Stimulated activated CD4-positive, alpha-beta T cell treated with anti-CD3 and anti-CD28 coated beads, TNF-alpha, amount 100 ng/mL, for 4 hours (primary cell): ENCODE data around the gene CEP85L.

Source experiments
- DNase-seq, 3 experiments: peaks; one replicate each; pipeline ENCODE4 v3.0.0-alpha.2; 2020; ENCODE audit warnings: low read depth in 3 of 3

CEP85L gene

DNA sequence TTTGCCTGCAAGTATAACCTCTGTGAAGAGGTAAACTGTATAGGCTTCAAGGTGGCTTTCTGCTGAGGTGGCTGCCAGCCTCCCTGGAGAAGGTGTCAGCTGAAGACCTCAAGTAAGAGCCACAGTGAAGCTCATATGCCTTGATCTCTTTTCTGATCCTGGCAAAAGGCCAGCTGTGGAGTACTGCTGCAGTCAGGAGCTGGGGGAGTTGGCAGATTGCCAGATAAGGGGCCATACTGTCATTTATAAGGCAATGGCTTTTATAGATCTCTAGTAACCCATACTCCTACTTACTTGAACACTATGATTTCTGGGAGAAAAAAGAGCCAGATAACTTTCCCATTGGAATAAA, 8.8 kb upstream of the CEP85L start:
- peak in 2 of 3 experiments; percentile 16 to 28 for DNase-seq

DNA sequence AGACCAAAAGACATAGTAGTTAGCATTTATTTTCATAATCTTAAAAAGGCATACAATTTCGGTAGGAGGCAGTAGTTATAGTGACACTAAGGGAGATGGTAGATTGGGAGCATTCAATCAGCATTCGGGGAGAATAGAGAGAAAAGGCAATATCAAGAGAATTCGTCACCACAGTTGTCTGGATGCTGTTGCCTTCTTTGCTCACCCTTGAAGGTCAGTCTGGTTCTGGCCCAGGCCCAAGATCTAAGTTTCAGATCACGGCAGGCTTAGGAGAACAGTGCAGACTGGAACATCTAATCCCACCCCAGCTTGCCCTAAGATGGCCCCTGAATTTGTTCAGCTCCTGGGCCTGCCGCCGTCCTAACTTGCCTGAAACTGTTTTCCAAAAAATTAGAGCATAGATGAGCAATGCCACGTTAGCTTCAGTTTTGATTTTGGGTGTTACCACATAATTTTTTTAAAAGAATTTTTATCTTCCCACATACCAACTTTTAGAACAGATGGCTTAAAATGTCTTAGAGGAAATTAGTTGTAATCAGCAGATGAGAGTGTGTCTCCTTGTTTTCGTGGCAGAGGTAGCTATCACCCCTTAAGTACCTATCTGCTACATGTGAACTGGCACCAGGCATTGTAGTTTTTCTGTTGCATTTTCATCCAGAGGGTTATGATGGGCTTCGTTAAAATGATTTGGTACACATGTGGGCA, 8.3 kb upstream of the CEP85L start:
- no peak for DNase-seq

DNA sequence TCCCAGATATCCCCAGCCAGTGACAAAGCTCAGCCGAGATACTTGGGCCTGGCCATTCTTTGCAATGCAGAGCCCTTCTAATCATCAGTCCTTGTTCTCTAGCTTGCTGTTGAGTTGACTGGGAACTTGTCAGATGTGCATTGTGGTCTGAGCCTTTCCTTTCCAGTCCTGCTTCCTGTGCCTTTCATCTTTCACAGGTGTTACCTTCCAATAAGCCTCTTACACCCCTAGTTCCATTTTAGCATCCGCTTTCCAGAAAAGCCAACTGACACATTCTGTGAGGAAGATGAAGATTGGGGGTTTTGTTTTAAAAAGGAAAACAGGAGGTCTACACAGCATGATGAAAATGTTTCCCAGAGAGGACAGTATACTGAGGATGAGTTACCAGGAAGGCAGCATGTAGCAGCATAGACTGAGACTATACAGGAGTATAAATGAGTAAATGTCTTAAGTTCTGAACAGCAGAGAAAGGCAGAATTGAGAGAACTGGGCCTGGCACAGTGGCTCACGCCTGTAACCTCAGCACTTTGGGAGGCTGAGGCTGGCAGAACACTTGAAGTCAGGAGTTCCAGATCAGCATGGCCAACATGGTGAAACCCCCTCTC, 5.6 kb upstream of the CEP85L start:
- no peak for DNase-seq

DNA sequence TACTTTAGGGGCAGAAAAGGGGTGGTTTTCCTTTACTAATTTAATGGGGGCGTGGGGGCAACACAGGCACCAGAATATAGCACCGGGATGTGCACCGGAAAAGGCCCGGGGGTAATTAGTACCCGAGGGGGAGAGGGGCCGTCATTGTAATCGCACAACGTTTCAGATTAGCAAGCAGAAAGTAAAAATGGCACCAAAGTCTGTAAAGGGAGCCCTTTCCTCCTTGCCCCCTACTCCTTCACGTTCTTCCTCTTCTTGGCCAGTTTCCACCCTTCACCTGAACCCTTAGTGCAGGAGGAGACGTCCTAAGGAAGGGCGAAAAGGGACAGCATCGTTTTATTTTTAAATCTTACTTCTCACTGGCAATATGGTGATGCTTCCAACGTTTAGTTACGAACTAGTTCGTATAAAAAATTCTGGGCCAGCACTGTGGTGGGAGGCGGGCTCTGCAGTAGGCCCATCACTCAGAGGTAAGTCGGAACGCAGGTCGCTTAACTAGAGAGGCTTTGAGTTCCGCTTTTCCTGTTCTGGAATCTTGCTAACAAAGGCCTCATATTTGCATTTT, 742 bp upstream of the CEP85L start:
- DNase-seq = no peak

DNA sequence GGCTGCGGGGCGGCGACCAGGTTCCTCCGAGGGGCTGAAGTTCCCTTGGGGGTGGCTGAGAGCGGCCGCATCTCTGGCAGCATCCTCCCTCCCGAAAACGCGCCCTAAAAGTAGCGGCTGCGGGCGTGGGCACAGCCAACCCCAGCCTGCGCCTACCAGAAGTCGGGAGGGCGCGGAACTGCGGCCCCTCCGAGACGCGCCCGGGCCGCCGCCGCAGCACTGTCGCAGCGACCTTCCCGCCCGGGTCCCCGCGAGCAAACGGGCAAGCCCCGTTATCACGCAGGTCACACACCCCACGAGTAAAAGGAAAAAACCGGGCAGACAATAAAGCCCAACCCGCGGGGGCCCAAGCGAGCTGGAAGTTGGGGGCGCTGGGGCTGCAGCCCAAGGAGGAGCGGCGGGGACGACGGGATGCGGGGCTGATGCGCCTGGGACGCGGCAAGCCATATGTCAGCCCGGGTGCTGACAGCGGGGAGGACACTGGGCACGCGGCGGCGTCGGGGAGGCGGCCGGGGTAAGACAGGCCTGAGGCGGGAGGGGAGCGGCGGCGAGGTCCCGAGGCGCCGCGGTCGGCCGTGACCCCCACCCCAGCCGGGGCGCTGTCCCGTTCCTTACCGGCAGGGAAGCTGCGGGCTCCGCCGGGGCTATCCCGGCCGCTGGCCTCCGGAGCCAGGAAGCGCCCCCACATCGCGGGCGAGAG, 659 bp downstream of the CEP85L start:
- peak; percentile 15 to 29 (median 20) for DNase-seq

DNA sequence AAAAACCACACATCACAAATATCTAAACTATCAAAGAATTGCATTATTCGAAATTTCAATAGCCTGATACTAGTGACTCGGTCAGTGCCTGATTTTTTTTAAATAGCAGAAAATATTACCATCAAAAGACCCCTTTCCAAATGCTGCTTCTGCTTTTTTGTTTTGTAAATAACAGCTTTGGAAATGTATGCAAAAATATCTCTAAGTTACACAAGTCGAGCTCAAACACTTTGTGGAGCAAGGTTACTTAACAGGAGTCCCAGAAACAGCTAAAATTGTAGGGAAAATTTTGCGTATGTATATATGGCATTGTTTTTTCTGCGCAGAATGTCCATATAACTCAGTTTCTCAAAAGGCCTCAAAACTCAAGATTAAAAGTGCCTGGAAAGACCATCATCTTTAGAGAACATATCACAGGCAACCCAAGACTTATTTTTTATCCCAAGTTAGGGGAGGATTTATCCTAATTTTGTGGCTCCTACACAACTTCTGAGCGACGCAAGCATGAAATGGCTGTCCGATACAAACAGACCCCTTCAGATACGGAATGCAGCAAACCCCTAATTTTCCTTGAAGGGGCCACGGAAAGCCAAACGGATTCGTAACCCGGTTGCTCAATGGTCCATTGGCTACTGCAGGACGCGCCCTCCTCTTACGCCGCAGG, 1.3 kb downstream of the CEP85L start:
- DNase-seq = no peak

DNA sequence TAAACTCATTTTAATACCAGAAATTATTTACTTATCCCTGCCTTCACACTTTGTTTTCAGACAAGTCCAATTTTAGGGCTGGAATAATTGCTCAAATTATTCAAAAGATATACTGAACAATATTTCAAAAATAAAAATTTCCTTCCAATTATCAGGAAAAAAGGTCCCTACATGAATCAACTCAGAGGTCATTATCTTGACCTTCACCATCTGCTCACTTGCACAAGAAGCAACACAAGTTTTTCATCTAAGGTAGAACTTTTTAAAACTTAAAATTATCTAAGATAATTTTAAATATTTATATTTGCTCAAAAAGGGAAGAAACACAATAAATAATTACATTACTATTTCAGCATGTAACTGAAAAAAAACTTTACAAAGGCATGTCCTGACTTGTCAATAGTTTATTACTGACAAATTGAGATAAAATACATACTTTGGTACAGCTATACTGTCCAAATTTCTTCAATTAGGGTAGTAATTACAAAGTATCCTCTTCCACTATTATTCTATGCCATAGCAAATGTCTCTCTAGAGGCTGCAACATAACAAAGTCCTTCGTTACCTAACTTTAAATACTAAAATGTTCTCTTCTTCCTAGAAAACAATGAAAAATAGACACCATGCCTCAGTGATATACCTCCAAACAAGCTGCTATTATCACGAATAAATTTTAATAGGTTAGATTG, 2.4 kb downstream of the CEP85L start:
- DNase-seq = no peak

DNA sequence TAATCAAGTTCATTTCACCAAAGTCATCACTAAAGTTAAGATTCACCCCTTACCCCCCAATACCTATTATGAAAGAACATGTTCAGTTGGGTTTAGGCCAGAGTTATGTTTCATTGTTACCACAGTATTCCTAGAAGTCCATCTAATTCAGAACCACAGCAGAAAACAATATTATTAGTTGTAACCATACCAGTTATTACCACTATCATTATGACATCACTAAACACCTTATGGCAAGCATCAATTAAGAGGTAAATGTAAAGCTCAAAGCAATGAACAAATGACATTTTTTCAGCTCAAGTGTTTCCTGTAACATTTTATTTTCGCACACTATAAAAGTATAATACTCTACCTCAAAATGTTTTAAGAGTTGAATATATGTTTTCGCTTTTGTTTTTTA, 4.4 kb downstream of the CEP85L start:
- DNase-seq = no peak

DNA sequence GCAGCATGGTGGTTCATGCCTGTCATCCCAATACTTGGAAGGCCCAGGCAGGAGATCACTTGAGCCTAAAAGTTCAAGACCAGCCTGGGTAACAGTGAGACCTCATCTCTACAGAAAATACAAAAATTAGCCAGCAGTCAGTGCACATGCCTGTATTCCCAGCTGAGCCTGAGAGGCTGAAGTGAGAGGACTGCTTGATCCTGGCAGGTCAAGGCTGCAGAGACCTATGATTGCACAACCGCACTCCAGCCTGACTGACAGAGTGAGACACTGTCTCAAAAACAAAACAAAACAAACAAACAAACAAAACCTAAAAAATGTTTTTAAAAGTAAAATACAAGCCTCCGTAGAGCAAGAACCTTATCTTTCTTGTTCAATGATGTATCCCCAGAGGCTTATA, 6.0 kb downstream of the CEP85L start:
- DNase-seq = no peak

DNA sequence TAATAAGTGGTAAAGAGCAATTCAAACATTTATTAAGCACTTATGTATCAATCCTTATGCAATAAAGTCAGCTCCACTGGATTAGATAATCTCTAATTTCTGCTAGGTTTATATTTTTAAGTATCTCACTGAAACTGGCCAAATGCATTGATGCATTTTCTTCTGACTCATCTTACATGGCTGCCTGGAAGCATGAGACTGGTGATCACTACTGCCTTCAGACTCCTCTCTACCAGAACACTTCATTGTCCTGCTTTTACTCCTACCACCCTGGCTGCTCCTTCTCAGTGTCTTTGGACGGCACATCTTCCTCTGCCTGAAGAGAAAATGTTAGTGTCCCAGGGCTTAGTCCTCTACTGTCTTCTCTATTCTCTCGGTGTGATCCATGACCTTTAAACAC, 7.4 kb downstream of the CEP85L start:
- no peak for DNase-seq

DNA sequence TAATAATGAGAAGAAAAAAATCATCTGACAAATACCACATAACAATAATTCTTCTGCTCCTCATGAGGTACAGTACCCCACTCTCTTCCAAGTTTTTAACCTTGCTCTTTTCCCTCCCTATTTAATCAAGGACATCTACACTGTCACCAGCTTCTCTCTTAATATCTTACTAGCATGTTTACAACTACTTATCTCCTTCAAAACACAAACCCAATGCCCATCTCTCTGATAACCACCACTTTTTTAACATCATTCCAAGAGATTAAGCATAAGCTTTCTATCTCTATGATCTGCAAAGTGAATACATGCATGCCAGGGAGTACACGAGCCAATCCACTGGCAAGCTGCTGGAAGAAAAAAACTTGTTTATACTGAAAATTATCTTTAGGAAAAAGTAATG, 10.3 kb downstream of the CEP85L start:
- no peak for DNase-seq

DNA sequence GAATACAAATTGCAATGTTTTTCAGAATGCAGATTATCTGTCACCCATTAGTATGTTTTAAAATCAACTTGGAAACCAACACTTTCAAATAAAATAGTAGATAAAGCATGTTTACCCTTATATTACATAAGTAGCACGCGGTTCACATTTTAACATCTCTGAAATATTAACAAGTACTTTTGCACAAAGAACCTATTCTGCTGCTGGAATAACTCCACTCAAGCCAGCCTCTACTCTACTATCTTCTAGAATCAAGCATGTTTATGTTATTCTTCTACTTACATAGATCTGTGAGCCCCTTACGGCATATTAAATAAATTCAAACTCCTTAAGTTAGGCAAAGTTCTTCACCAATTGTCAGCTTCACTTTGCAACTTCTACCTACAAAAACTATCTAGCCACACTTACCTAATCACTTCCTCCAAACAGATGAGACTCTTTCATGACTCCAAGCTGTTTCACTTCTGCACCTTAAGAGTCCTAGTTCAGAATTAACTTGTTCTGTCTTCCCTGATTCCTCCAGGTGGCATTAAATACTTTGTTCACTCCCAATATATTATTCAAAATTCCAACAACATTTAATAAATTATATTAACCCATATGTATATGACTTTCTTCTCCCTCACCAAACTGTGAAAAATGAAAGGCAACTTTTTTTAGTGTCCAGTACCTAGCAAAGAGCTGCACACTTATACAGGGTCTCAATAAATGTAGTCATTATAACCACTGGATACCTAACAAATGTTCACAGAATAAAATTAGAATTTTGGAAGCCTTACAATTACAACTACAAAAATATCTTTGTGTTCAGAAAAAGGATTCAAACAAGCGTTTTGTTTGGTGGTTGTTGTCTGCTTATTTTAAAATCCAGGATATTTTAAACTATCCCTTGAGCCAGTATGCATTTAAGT, 12.1 kb downstream of the CEP85L start:
- DNase-seq = no peak

DNA sequence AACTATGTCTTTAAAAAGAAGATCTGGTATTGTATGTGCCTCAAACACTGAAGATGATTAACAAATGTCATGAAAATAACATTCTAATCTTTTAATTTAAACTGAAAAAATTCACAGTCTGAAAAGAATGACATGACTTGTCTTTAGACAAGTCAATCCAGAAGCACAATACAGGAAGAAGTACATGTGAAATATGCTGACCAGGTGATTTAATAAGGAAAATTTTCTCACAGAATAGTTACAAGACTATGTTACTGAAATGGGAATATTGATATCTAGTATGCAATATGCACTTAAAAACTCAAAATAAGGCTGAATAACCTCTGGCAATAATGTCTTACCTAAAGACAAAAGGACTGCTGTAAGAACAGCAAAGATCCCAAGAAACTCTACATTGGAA, 13.1 kb downstream of the CEP85L start:
- no peak for DNase-seq

DNA sequence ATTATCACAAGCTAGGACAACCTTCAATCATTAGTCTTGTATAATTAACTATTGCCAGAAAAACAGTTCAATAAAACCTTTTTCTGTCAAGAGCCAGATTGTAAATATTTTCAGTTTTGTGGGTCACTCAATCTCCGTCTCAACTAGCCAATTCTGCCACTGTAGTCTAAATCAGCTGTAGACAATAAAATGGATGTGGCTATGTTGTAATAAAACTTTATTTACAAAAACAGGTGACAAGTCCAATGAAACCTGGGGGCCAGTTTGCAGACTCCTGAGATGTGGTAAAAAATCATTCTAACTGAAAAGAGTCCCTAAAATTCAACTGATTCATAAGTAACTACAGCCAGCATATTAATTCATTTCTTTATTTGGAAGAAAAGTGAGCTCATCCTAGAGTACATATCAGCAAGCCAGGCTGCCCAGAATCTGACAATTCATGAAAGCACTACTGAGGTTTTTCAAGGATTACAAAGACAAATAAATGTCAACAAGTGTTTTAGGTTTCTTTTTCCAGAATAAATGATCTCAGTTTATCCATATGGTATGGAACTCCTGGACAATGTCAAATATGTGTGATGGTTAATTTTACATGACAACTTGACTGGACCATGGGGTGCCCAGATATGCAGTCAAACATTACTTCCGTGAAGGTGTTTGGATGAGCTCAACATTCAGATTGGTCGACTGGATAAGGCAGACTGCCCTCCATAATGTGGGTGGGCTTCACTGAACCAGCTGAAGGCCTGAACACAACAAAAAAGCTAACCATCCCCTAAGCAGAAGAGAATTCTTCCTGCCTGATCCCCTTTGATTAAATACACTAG, 15.3 kb downstream of the CEP85L start:
- DNase-seq = no peak

DNA sequence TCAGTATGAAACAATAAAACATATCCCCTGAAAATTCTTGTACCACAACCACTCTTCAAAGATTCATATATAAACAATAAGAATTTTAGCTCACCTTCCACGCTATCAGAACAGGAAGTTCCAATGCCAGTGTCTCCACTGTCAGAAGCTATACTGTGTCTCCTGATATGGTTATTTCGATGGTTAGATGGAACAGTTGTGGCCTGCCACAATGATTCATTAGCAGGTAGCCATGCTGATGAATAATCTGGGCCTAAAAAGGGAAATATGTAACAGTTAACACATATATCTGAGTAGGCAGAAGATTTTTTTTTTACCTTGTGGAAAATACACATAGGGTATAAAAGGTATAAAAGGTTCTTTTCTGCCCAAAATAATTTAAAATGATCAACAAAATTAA, 19.0 kb downstream of the CEP85L start:
- no peak for DNase-seq

DNA sequence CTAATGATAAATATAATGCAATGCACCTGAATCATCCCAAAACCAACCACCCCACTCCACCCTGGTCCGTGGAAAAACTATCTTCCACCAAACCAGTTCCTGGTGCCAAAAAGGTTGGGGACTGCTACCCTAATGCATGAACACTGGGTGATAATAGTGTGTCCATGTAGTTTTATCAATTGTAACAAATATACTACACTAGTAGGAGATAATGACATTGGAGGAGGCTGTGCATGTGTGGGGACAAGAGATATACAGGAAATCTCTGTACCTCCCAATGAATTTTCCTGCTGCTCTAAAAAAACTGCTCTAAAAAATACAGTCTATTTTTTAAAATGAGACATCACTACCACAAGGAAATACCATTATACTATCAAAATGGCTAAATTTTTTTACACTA, 20.5 kb downstream of the CEP85L start:
- DNase-seq = no peak

DNA sequence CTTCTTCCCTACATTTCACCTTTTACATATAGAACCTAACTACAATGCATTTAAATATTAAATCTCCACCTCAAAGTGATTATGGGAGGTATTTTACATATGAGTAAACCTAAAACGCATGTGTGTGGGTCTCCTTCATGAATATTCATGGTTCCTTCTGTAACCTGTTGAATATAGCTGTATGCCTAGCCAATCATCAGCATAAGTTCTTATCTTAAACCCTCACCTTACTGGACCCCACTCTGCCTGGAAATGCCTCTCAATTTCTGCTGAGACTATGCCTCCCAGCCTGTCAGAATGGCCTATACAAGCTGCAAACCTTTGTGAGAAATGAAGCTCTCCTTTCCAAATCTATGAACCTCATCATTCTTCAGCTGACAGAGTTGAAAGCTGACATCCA, 21.3 kb downstream of the CEP85L start:
- DNase-seq = no peak

DNA sequence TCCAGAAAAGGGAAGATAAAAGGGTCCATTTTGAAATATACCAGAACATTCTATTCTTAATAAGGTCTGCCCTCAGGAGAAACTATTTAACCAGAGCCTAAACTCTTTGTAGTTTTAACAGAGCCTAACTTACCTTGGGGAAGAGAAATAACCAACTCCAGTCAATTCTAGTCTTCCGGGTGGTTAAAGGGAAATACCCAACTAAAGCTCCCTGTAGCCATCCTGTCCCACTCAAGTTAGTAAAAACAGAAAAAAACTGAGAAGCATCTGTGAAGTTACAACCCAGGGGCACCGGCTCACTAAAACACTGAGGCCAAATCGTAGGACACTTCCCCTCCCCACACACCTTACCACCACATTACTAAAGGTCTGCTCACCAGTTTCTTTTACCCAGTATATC, 23.7 kb downstream of the CEP85L start:
- DNase-seq = no peak

DNA sequence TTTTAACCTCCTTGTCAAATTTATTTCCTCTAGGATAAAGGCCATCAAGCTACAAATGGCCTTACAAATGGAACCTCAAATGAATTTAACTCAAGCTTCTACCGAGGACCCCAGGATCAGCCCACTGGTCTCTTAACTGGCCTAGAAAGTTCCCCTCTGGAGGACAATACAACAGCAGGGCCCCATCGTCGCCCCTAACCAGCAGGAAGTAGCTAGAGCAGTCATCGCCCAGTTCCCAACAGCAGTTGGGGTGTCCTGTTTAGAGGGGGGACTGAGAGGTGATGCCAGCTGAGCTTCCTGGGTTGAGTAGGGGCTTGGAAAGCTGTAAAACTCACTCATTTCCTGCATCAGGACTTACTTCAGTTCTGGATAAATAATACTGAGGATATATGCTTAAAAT, 25.6 kb downstream of the CEP85L start:
- DNase-seq = no peak
